Measurements from ENCODE around the gene FAM161B.
"Not testable (repeated sequence)": the region's sequence is repeated elsewhere in the genome, so short reads cannot be mapped to it uniquely, and the experiment has no call there.

The FAM161B gene, protein sequence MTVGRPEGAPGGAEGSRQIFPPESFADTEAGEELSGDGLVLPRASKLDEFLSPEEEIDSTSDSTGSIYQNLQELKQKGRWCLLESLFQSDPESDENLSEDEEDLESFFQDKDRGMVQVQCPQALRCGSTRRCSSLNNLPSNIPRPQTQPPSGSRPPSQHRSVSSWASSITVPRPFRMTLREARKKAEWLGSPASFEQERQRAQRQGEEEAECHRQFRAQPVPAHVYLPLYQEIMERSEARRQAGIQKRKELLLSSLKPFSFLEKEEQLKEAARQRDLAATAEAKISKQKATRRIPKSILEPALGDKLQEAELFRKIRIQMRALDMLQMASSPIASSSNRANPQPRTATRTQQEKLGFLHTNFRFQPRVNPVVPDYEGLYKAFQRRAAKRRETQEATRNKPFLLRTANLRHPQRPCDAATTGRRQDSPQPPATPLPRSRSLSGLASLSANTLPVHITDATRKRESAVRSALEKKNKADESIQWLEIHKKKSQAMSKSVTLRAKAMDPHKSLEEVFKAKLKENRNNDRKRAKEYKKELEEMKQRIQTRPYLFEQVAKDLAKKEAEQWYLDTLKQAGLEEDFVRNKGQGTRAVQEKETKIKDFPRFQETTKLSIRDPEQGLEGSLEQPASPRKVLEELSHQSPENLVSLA

GRCh38 chr14:73949752-73950734 is at the start of gene FAM161B, which contains the start of gene COQ6:
Gene FAM161B (minus strand): TSS chr14:73950094. CDS start chr14:73950026, 68 bp downstream.
Gene COQ6 (plus strand): TSS chr14:73950302. CDS start chr14:73950333, 31 bp downstream.
- Histone ChIP-seq H3K36me3 (ENCODE audit: control insufficient read depth, insufficient read depth, low read length) (no peaks in the 10 kb centered on the region), H3K9ac (ENCODE audit: low read length) (peak within 1 kb of the TSS; percentile 68), H3K27me3 (ENCODE audit: control insufficient read depth, insufficient read depth, low read length) (no peaks in the 10 kb centered on the region), H3K9me3 (ENCODE audit: control insufficient read depth, low read length) (no peaks in the 10 kb centered on the region), H3K4me1 (ENCODE audit: control insufficient read depth, insufficient read depth, low read length) (peaks cover 19% of the 10 kb centered on the region), H3K4me3 (ENCODE audit: low read length) (peak within 1 kb of the TSS; percentile 80)

GRCh38 chr14:73998726-73999125 is 48.8 kb upstream of the FAM161B start:
- Histone ChIP-seq H3K27me3 (ENCODE audit: control insufficient read depth, insufficient read depth, low read length) (no peaks in the 10 kb centered on the region), H3K4me3 (ENCODE audit: low read length) (no peak overlapping the region), H3K4me1 (ENCODE audit: control insufficient read depth, insufficient read depth, low read length) (peaks cover 30% of the 10 kb centered on the region), H3K36me3 (ENCODE audit: control insufficient read depth, insufficient read depth, low read length) (no peaks in the 10 kb centered on the region), H3K9me3 (ENCODE audit: control insufficient read depth, low read length) (no peaks in the 10 kb centered on the region), H3K9ac (ENCODE audit: low read length) (peak overlapping the region; percentile 30)

- Histone ChIP-seq H3K27me3 (ENCODE audit: control insufficient read depth, insufficient read depth, low read length) (no peaks in the 10 kb centered on the region), H3K9me3 (ENCODE audit: control insufficient read depth, low read length) (no peaks in the 10 kb centered on the region), H3K9ac (ENCODE audit: low read length) (peak overlapping the region; percentile 30), H3K4me3 (ENCODE audit: low read length) (no peak overlapping the region), H3K4me1 (ENCODE audit: control insufficient read depth, insufficient read depth, low read length) (peaks cover 37% of the 10 kb centered on the region), H3K36me3 (ENCODE audit: control insufficient read depth, insufficient read depth, low read length) (no peaks in the 10 kb centered on the region)
These were observed 48.1 kb upstream of the FAM161B start for GRCh38 chr14:73997944-73998447.

DNA sequence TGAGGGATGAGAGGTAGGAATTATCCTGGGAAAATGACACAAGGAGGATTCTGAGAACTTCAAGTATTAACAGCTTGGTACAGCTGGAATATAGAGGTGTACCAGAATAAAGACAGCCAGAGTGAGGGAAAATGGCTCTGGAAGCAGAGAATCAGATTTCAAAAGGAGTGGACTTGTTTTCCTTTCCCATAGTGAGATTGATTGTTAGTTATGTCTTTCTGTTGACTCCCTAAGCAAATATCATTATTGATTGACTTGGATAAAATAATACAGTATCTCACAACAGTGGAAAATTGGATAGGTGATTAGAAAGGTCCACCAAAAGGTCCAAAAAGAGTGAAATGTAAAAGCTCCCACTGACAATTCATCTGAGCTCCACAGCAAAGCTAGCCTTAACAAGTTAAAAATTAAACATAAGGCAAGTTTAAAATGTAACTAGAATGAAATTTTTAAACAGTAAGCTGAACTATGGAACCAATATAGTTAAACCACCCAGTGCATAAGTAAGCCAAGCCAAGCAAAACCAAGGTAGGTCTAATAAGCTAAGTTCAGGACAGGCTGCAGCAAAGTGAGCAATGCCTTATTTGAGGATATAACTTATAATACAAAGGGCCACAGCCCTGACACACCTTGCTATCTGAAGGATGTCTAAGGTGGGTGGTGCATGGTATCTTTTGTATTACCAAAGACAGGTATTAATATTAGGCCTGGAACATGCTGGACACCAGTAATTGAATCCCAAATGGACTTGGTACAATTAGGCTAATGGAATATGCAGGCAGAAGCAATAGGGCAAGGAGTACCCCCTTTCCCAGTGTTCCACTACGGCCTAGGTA is 47.4 kb upstream of the FAM161B start:
- Histone ChIP-seq H3K4me1 (ENCODE audit: control insufficient read depth, insufficient read depth, low read length) (peaks cover 39% of the 10 kb centered on the region), H3K4me3 (ENCODE audit: low read length) (no peak overlapping the region), H3K9me3 (ENCODE audit: control insufficient read depth, low read length) (no peaks in the 10 kb centered on the region), H3K27me3 (ENCODE audit: control insufficient read depth, insufficient read depth, low read length) (no peaks in the 10 kb centered on the region), H3K9ac (ENCODE audit: low read length) (peak overlapping the region; percentile 42), H3K36me3 (ENCODE audit: control insufficient read depth, insufficient read depth, low read length) (no peaks in the 10 kb centered on the region)

GRCh38 chr14:73996731-73997107 is 46.8 kb upstream of the FAM161B start:
- Histone ChIP-seq H3K4me1 (ENCODE audit: control insufficient read depth, insufficient read depth, low read length) (peaks cover 39% of the 10 kb centered on the region), H3K9me3 (ENCODE audit: control insufficient read depth, low read length) (no peaks in the 10 kb centered on the region), H3K4me3 (ENCODE audit: low read length) (no peak overlapping the region), H3K36me3 (ENCODE audit: control insufficient read depth, insufficient read depth, low read length) (no peaks in the 10 kb centered on the region), H3K27me3 (ENCODE audit: control insufficient read depth, insufficient read depth, low read length) (no peaks in the 10 kb centered on the region), H3K9ac (ENCODE audit: low read length) (peak overlapping the region; percentile 42)

- peaks cover 39% of the 10 kb centered on the region for H3K4me1 ChIP-seq (ENCODE audit: control insufficient read depth, insufficient read depth, low read length)
- H3K36me3 ChIP-seq (ENCODE audit: control insufficient read depth, insufficient read depth, low read length): no peaks in the 10 kb centered on the region
- H3K9me3 ChIP-seq (ENCODE audit: control insufficient read depth, low read length): no peaks in the 10 kb centered on the region
- H3K9ac ChIP-seq (ENCODE audit: low read length): peak overlapping the region; percentile 48
- no peaks in the 10 kb centered on the region for H3K27me3 ChIP-seq (ENCODE audit: control insufficient read depth, insufficient read depth, low read length)
- H3K4me3 ChIP-seq (ENCODE audit: low read length): peak overlapping the region; percentile 20
These were observed 46.1 kb upstream of the FAM161B start for GRCh38 chr14:73995977-73996378.

GRCh38 chr14:73994926-73995325 is 45.0 kb upstream of the FAM161B start:
- not testable (repeated sequence) for H3K9ac ChIP-seq (ENCODE audit: low read length); H3K36me3 ChIP-seq (ENCODE audit: control insufficient read depth, insufficient read depth, low read length); H3K4me3 ChIP-seq (ENCODE audit: low read length); H3K9me3 ChIP-seq (ENCODE audit: control insufficient read depth, low read length); H3K27me3 ChIP-seq (ENCODE audit: control insufficient read depth, insufficient read depth, low read length)
- H3K4me1 ChIP-seq (ENCODE audit: control insufficient read depth, insufficient read depth, low read length): peaks cover 39% of the 10 kb centered on the region

GRCh38 chr14:73991092-73991491 is 41.2 kb upstream of the FAM161B start:
- Histone ChIP-seq H3K9me3 (ENCODE audit: control insufficient read depth, low read length) (no peaks in the 10 kb centered on the region), H3K4me1 (ENCODE audit: control insufficient read depth, insufficient read depth, low read length) (peaks cover 9% of the 10 kb centered on the region), H3K27me3 (ENCODE audit: control insufficient read depth, insufficient read depth, low read length) (no peaks in the 10 kb centered on the region), H3K4me3 (ENCODE audit: low read length) (no peak overlapping the region), H3K36me3 (ENCODE audit: control insufficient read depth, insufficient read depth, low read length) (peaks cover 7% of the 10 kb centered on the region), H3K9ac (ENCODE audit: low read length) (no peak overlapping the region)

DNA sequence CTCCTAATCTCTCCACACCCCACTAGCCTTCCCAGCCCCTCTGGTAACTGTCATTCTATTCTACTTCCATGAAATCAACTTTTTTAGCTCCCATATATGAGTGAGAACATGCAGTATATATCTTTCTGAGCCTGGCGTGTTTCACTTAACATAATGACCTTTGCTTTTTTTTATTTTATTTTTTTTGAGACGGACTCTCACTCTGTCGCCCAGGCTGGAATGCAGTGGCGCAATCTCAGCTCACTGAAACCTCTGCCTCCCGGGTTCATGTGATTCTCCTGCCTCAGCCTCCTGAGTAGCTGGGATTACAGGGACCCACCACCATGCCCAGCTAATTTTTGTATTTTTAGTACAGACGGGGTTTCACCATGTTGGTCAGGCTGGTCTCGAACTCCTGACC is 38.8 kb upstream of the FAM161B start:
- not testable (repeated sequence) for H3K4me1 ChIP-seq (ENCODE audit: control insufficient read depth, insufficient read depth, low read length); H3K27me3 ChIP-seq (ENCODE audit: control insufficient read depth, insufficient read depth, low read length); H3K9me3 ChIP-seq (ENCODE audit: control insufficient read depth, low read length); H3K4me3 ChIP-seq (ENCODE audit: low read length); H3K9ac ChIP-seq (ENCODE audit: low read length); H3K36me3 ChIP-seq (ENCODE audit: control insufficient read depth, insufficient read depth, low read length)

DNA sequence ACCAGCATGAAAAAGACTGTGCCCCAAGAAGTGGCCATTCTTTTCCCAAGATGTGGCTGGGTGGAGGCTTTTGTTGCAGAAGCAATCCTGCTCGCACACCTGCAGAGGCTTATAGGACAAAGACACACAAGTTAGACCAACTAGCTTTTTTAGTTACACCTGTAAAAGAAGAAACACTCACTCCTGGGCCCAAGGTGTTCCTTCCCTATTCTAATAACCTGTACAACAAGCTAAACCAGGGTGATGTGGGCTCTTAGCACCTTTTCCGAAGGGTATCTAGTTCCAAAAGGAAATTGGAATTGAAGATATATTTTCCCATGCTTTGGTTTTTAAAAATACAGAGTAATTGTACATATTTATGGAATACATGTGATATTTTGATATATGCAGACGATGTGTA is 38.2 kb upstream of the FAM161B start:
- Histone ChIP-seq H3K9me3 (ENCODE audit: control insufficient read depth, low read length) (no peaks in the 10 kb centered on the region), H3K9ac (ENCODE audit: low read length) (no peak overlapping the region), H3K4me3 (ENCODE audit: low read length) (no peak overlapping the region), H3K27me3 (ENCODE audit: control insufficient read depth, insufficient read depth, low read length) (no peaks in the 10 kb centered on the region), H3K36me3 (ENCODE audit: control insufficient read depth, insufficient read depth, low read length) (peaks cover 7% of the 10 kb centered on the region), H3K4me1 (ENCODE audit: control insufficient read depth, insufficient read depth, low read length) (peaks cover 3% of the 10 kb centered on the region)

DNA sequence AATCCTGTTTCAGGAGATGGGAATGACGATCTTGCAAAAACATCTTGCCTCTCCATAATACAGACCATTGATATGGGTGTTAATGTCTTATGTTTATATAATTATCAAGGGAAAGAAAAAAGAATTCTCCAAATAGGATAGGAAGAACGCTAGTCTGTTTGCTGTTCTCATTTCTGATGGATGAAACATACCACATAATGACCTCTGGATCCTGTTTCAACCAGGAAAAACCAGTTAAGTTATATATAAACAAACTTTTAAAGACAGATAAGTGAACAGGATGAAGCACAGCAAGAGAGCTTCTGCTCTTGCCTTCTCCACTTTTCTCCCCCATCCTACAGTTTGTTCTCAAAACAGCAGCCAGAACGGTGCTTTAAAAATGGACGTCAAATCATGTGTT is 28.0 kb upstream of the FAM161B start:
- Histone ChIP-seq H3K4me3 (ENCODE audit: low read length) (no peak overlapping the region), H3K27me3 (ENCODE audit: control insufficient read depth, insufficient read depth, low read length) (no peaks in the 10 kb centered on the region), H3K9ac (ENCODE audit: low read length) (no peak overlapping the region), H3K4me1 (ENCODE audit: control insufficient read depth, insufficient read depth, low read length) (peaks cover 19% of the 10 kb centered on the region), H3K36me3 (ENCODE audit: control insufficient read depth, insufficient read depth, low read length) (peaks cover 8% of the 10 kb centered on the region), H3K9me3 (ENCODE audit: control insufficient read depth, low read length) (no peaks in the 10 kb centered on the region)
